Measurements from ENCODE around the gene SMAP1. TPM values are rescaled to one million over a fixed set of nuclear protein-coding genes. Genes with fewer than 3 reads are reported as not detected.

SMAP1 gene
- polyA plus RNA-seq, 3 donors: 12.5 to 16.5 (median 13.0) TPM

GRCh38 chr6:70673601-70674000 is 5.9 kb downstream of the SMAP1 start:
- H3K27ac ChIP-seq (ENCODE audit: low read depth, low read length): no peak overlapping the region
- 55 to 69% (median 65%) methylated on average over 1 of the region's 1 CpG for WGBS, 3 donors

- WGBS, 3 donors: 89 to 97% (median 96%) methylated on average over 3 of the region's 3 CpGs
- no peak overlapping the region for H3K27ac ChIP-seq (ENCODE audit: low read depth, low read length)
Measured at GRCh38 chr6:70675822-70676221, 8.1 kb downstream of the SMAP1 start.

GRCh38 chr6:70676821-70677220 is 9.1 kb downstream of the SMAP1 start:
- no peak overlapping the region for H3K27ac ChIP-seq (ENCODE audit: low read depth, low read length)
- 98 to 100% (median 100%) methylated on average over 3 of the region's 3 CpGs for WGBS, 3 donors

- H3K27ac ChIP-seq (ENCODE audit: low read depth, low read length): no peak overlapping the region
- WGBS, 3 donors: 56 to 91% (median 84%) methylated on average over 4 of the region's 4 CpGs
Measured at GRCh38 chr6:70680396-70680795, 12.7 kb downstream of the SMAP1 start.

- H3K27ac ChIP-seq (ENCODE audit: low read depth, low read length): no peak overlapping the region
- WGBS, 3 donors: 0 to 11% (median 8%) methylated on average over 1 of the region's 1 CpG
Measured at GRCh38 chr6:70684794-70685493, 17.3 kb downstream of the SMAP1 start.

DNA sequence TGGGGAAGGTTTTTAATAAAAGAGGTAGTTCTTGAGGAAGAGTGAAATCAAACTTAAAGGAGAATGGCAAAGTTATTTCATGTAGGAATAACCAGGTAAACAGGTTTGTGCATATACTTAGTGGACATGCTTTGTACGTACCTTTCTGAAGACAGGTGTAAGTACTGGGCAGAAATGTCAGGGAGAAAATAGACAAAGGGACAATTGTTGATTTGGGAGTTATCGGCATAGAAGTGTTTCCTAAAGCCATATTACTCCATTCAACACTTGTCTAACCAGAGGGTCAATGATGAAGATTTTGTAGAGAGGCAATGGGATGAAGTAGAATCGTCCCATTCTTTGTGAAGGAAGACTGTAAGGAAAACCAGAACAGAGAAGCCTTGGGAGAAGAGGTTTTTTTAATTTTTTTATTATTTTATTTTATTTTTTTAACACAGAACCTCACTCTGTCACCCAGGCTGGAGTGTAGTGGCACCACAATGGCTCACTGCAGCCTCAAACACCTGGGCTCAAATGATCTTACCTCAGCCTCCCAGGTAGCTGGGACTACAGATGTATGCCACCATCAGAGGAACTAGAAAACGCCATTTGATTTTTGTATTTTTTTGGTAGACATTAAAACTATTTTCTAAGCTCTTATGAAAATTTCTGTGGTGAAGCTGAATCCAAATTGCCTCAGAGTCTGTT is 18.0 kb downstream of the SMAP1 start:
- 57 to 86% (median 85%) methylated on average over 4 of the region's 4 CpGs for WGBS, 3 donors

DNA sequence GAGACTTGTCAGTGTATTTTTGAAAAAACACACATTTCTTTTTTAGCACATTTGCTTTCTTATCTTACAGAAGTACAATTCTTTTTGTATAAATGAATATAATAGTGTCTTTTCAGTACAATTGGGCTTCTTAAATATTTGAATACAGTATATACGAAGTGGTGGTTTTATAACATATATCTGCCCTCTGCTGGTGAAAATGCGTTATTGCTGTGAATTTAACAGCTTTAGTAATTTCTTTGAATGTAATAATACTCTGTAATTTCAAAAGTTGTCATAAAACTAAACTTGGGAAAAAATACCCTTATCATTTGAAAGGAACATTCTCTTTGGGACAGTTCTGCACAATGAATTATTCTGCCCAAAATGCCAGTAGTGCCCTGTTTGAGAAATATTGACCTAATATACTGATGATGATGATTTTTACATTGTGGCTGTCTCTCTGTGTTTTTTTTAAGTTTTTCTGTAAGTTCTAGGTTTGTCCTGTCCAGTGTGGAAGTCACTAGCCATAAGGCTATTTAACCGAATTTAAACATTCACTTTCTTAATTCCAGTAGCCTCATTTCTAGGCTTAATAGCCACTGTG is 19.0 kb downstream of the SMAP1 start:
- H3K27ac ChIP-seq (ENCODE audit: low read depth, low read length): no peak overlapping the region
- 10 to 23% (median 18%) methylated on average over 3 of the region's 3 CpGs for WGBS, 3 donors

More for the DNA sequence above, 18.0 kb downstream of the SMAP1 start:
- H3K27ac ChIP-seq (ENCODE audit: low read depth, low read length): no peak overlapping the region

- WGBS, 3 donors: 77 to 82% (median 79%) methylated on average over 1 of the region's 1 CpG
- H3K27ac ChIP-seq (ENCODE audit: low read depth, low read length): no peak overlapping the region
Measured at GRCh38 chr6:70693887-70694286, 26.2 kb downstream of the SMAP1 start.

DNA sequence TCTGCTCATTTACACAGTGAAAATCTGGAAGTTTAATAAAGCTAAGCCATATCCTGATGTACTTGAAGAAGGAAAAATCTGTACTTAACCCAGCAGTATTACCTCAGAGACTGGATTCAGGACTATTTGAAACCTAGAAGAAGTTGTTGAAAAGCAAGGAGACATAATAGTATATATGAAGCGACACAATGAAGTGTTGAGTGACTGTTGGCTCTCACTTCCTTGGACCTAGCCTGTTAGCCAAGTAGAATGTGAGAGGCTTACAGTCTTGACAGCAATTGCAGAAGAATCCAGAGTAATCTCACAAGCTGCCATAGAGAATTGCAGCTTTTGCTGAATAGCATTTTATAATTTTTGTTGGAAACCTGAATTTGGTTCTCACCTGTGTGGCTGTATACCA is 26.7 kb downstream of the SMAP1 start:
- WGBS, 3 donors: 94 to 98% (median 95%) methylated on average over 1 of the region's 1 CpG
- no peak overlapping the region for H3K27ac ChIP-seq (ENCODE audit: low read depth, low read length)

GRCh38 chr6:70700922-70701876 is 33.5 kb downstream of the SMAP1 start:
- WGBS, 3 donors: 74 to 86% (median 80%) methylated on average over 10 of the region's 10 CpGs

GRCh38 chr6:70705772-70706171 is 38.1 kb downstream of the SMAP1 start:
- 87 to 95% (median 95%) methylated on average over 2 of the region's 2 CpGs for WGBS, 3 donors
- no peak overlapping the region for H3K27ac ChIP-seq (ENCODE audit: low read depth, low read length)

More at GRCh38 chr6:70700922-70701876, 33.5 kb downstream of the SMAP1 start:
- H3K27ac ChIP-seq (ENCODE audit: low read depth, low read length): no peak overlapping the region

GRCh38 chr6:70706491-70707123 is 38.9 kb downstream of the SMAP1 start:
- H3K27ac ChIP-seq (ENCODE audit: low read depth, low read length): no peak overlapping the region
- WGBS, 3 donors: 1% methylated on average over 3 of the region's 3 CpGs

- no peak overlapping the region for H3K27ac ChIP-seq (ENCODE audit: low read depth, low read length)
- WGBS, 3 donors: 73 to 82% (median 78%) methylated on average over 2 of the region's 2 CpGs
Measured at GRCh38 chr6:70707893-70708292, 40.2 kb downstream of the SMAP1 start.

GRCh38 chr6:70708448-70708847 is 40.8 kb downstream of the SMAP1 start:
- 56 to 90% (median 88%) methylated on average over 2 of the region's 2 CpGs for WGBS, 3 donors
- H3K27ac ChIP-seq (ENCODE audit: low read depth, low read length): no peak overlapping the region

DNA sequence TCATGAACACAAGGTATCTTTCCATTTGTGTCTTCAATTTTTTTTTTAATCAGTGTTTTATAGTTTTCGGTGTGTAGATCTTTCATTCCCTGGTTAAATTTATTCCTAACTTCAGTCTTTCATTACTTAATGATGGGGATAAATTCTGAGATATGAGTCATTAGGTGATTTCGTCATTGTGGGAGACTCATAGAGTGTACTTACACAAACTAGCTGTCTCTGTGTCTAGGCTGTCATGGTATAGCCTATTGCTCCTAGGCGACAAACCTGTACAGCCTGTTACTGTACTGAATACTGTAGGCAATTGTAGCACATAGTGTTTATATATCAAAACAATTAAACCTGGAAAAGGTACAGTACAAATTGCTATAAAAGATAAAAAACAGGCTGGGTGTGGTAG is 42.1 kb downstream of the SMAP1 start:
- WGBS, 3 donors: 90 to 95% (median 92%) methylated on average over 3 of the region's 3 CpGs
- H3K27ac ChIP-seq (ENCODE audit: low read depth, low read length): no peak overlapping the region

- no peak overlapping the region for H3K27ac ChIP-seq (ENCODE audit: low read depth, low read length)
Measured at GRCh38 chr6:70714716-70715257, 47.1 kb downstream of the SMAP1 start.

- 66 to 81% (median 76%) methylated on average over 5 of the region's 5 CpGs for WGBS, 3 donors
- H3K27ac ChIP-seq (ENCODE audit: low read depth, low read length): no peak overlapping the region
Measured at GRCh38 chr6:70717038-70717801, 49.5 kb downstream of the SMAP1 start.
